Glutamatergic neuron (in vitro differentiated cells): Measurements from ENCODE around the gene CD6. TPM values are rescaled to one million over a fixed set of nuclear protein-coding genes. Genes with fewer than 3 reads are reported as not detected.

ENCODE experiments used
- DNase-seq: peaks from one replicate; pipeline ENCODE4 v3.0.0; 2022
- H3K27ac Mint-ChIP-seq: one replicate; pipeline ENCODE4 v1.8.0; 2020; ENCODE audit warnings: mild to moderate bottlenecking, mixed read lengths, inconsistent platforms; ENCODE audit not compliant: unreplicated experiment
- H3K27me3 Mint-ChIP-seq: one replicate; pipeline ENCODE4 v1.8.0; 2020; ENCODE audit warnings: mild to moderate bottlenecking, moderate library complexity, mixed read lengths, inconsistent platforms; ENCODE audit not compliant: unreplicated experiment
- H3K36me3 Mint-ChIP-seq: one replicate; pipeline ENCODE4 v1.8.0; 2020; ENCODE audit warnings: mild to moderate bottlenecking, mixed read lengths, inconsistent platforms; ENCODE audit not compliant: unreplicated experiment
- H3K4me1 Mint-ChIP-seq: one replicate; pipeline ENCODE4 v1.8.0; 2020; ENCODE audit warnings: mild to moderate bottlenecking, low read depth, mixed read lengths, inconsistent platforms; ENCODE audit not compliant: unreplicated experiment
- H3K4me3 Mint-ChIP-seq: one replicate; pipeline ENCODE4 v1.8.0; 2020; ENCODE audit warnings: mild to moderate bottlenecking, mixed read lengths, inconsistent platforms; ENCODE audit not compliant: unreplicated experiment
- H3K9me3 Mint-ChIP-seq: one replicate; pipeline ENCODE4 v1.8.0; 2020; ENCODE audit warnings: mild to moderate bottlenecking, moderate library complexity, mixed read lengths, inconsistent platforms; ENCODE audit not compliant: unreplicated experiment
- total RNA-seq: library from RNA; stranded (reverse); fragmentation: NEBNext Ultra II Directional; extraction: Animal tissue kit (Norgen Biotek cat#: 25700); gene quantifications from one replicate; pipeline ENCODE4 v1.2.1, GENCODE V29; 2021; ENCODE audit not compliant: unreplicated experiment
- TF ChIP-seq, protein P1 (sequence below): fragments of 200-600 bp; sonication (generic); IDR thresholded peaks from one replicate; pipeline ENCODE4 v1.5.0; 2021; ENCODE audit not compliant: partially characterized antibody, unreplicated experiment

The CD6 gene
- total RNA-seq, 1 donor from 2014 or later, result not detected

DNA sequence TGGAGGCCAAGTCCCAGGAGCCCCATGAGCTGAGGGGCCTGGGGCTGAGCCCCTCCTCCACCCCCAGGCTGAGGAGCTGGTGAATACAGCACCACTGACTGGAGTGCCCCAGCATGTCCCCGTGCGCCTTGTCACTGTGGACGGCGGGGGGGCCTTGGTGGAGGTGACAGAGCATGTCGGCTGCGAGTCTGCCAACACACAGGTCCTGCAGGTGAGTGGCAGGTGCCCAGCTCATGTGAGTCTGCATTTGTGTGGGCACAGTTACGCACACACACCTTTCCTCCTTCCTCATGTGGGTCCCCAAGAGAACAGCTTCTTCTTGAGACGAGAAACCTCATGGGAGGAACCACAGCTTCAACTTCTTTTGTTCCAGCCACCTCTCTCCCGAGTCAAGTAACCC is 39.6 kb upstream of the CD6 start:
- Mint-ChIP-seq H3K27ac (no peak overlapping the region), H3K36me3 (no peaks in the 10 kb centered on the region), H3K9me3 (peaks cover 12% of the 10 kb centered on the region), H3K4me1 (peaks cover 2% of the 10 kb centered on the region), H3K4me3 (no peak overlapping the region), H3K27me3 (peaks cover 2% of the 10 kb centered on the region)
- TF ChIP-seq, protein P1, sequence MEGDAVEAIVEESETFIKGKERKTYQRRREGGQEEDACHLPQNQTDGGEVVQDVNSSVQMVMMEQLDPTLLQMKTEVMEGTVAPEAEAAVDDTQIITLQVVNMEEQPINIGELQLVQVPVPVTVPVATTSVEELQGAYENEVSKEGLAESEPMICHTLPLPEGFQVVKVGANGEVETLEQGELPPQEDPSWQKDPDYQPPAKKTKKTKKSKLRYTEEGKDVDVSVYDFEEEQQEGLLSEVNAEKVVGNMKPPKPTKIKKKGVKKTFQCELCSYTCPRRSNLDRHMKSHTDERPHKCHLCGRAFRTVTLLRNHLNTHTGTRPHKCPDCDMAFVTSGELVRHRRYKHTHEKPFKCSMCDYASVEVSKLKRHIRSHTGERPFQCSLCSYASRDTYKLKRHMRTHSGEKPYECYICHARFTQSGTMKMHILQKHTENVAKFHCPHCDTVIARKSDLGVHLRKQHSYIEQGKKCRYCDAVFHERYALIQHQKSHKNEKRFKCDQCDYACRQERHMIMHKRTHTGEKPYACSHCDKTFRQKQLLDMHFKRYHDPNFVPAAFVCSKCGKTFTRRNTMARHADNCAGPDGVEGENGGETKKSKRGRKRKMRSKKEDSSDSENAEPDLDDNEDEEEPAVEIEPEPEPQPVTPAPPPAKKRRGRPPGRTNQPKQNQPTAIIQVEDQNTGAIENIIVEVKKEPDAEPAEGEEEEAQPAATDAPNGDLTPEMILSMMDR, result no peak
- no peak for DNase-seq

DNA sequence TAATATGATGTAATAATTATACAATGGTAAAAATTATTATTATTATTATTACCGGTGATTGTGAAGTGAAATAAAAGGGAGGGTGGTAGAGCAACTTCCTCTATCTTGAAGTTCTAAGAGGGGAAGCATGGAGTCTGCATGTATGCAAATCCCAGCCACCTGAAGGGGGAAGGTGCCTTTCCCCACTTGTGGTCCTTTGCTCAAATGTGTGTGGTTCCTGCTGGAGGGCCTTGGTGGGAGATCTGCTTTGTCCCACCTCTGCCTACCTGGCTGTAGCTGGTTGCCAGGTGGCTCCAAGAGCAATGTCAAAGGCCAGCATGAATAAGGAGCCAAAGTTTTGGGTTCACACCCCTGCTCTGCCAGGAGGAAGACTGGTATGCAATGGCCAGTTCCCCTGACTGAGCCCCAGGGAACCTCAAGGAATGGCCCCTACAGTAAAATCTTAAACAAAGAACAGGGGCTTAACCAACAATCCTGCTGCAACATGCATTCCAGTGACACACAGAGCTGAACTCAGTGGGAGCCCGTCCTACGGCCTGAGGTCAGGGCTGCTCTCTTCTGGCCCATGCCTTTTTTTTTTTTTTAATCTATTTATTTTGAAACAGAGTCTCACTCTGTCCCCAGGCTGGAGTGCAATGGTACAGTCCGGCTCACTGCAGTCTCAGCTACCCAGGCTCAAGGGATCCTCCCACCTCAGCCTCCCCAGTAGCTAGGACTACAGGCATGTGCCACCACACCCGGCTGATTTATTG is 38.7 kb upstream of the CD6 start:
- TF ChIP-seq, protein P1, result no peak
- Mint-ChIP-seq H3K4me1 (peaks cover 5% of the 10 kb centered on the region), H3K36me3 (no peaks in the 10 kb centered on the region), H3K9me3 (peaks cover 13% of the 10 kb centered on the region), H3K4me3 (no peak overlapping the region), H3K27me3 (peaks cover 7% of the 10 kb centered on the region), H3K27ac (no peak overlapping the region)
- no peak for DNase-seq

DNA sequence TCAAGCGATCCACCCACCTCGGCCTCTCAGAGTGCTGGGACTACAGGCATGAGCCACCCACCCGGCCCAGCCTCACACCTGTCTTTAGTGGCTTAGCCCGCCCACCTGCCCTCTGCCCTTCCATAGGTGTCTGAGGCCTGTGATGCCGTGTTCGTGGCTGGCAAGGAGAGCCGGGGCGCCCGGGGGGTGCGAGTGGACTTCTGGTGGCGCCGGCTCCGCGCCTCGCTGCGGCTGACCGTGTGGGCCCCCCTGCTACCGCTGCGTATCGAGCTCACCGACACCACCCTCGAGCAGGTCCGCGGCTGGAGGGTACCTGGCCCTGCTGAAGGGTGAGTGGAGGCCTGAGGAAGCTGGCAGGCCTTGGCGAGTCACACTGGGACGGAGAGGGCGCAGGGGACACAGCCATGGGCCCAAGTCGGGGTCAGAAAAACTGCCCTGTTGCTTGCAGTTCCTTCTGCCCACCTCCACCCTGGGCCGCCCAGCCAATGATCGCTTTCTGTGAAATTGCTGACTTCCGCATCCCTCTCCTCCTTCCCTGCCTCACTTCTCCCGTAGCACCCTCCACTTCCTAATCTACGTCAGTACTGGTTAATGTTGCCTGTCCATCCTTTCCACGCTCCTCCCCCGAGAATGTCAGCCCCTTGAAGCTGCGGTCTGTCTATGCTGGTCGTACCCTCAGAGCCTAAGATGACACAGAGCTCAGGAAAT is 37.9 kb upstream of the CD6 start:
- Mint-ChIP-seq H3K9me3 (peaks cover 16% of the 10 kb centered on the region), H3K4me1 (peaks cover 5% of the 10 kb centered on the region), H3K27me3 (peaks cover 11% of the 10 kb centered on the region), H3K4me3 (no peak overlapping the region), H3K27ac (no peak overlapping the region), H3K36me3 (no peaks in the 10 kb centered on the region)
- TF ChIP-seq, protein P1, result no peak
- no peak for DNase-seq

DNA sequence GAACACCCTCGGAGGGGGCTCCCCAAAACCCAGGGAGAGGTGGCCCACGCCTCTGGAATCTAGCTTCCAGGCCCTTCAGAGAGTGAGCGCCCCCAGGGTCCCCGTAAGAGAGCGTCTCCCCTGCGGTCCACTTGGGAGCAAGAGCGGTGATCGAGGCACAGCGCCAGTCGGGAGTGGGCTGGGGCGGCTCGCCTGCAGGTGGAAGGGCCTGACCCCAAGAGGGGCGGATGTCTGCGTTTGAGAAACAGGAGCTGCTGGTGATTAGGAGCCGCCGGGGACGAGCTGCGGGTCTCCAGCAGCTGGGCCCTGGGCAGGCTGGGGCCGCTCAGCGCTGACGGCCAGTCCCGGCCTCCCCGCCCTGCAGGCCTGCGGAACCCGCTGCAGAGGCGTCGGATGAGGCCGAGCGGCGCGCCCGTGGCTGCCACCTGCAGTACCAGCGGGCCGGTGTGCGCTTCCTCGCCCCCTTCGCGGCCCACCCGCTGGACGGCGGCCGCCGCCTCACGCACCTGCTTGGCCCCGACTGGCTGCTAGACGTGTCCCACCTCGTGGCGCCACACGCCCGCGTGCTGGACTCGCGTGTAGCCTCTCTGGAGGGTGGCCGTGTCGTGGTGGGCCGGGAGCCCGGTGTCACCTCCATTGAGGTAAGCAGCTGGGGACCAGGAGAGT is 37.2 kb upstream of the CD6 start:
- TF ChIP-seq, protein P1, result no peak
- Mint-ChIP-seq H3K27ac (no peak overlapping the region), H3K27me3 (peaks cover 15% of the 10 kb centered on the region), H3K4me3 (no peak overlapping the region), H3K36me3 (no peaks in the 10 kb centered on the region), H3K9me3 (peaks cover 20% of the 10 kb centered on the region), H3K4me1 (peaks cover 5% of the 10 kb centered on the region)
- DNase-seq, result no peak
